Activated naive CD4-positive, alpha-beta T cell treated with Interleukin-2 at 50 U/mL for 16 hours (primary cell): ENCODE measurements around the gene TCN2.
A peak's percentile ranks its signal among the peaks of the same experiment; 100 is the strongest.
"Not testable (repeated sequence)": the region's sequence is repeated elsewhere in the genome, so short reads cannot be mapped to it uniquely, and the experiment has no call there.

Experiments used
- DNase-seq: peaks from one replicate; pipeline ENCODE4 v3.0.0-alpha.2; 2020

TCN2 gene

GRCh38 chr22:30580896-30581295 lies 26.1 kb upstream of the TCN2 start:
- no peak for DNase-seq

- no peak for DNase-seq
These were observed 24.9 kb upstream of the TCN2 start for GRCh38 chr22:30582051-30582450.

GRCh38 chr22:30582788-30583545 lies 24.0 kb upstream of the TCN2 start:
- DNase-seq, result no peak

GRCh38 chr22:30584441-30584840 lies 22.5 kb upstream of the TCN2 start:
- DNase-seq, result no peak

GRCh38 chr22:30586414-30586813 lies 20.6 kb upstream of the TCN2 start:
- no peak for DNase-seq

GRCh38 chr22:30591191-30591587 lies 15.8 kb upstream of the TCN2 start:
- peak; percentile 3 for DNase-seq

- DNase-seq, result peak; percentile 95
These were observed 15.2 kb upstream of the TCN2 start, which contains the start of gene PES1 for GRCh38 chr22:30591588-30592359. Gene PES1, minus strand, starts transcription at chr22:30591910. Its CDS starts 77 bp downstream, at chr22:30591833.

GRCh38 chr22:30592360-30592713 lies 14.6 kb upstream of the TCN2 start:
- not testable (repeated sequence) for DNase-seq

- DNase-seq, result no peak
These were observed 10.8 kb upstream of the TCN2 start for GRCh38 chr22:30596199-30596598.

- DNase-seq, result no peak
These were observed 10.1 kb upstream of the TCN2 start for GRCh38 chr22:30596886-30597285.

GRCh38 chr22:30598986-30599385 lies 8.0 kb upstream of the TCN2 start:
- DNase-seq, result no peak

- no peak for DNase-seq
These were observed 6.1 kb upstream of the TCN2 start for GRCh38 chr22:30600921-30601320.

GRCh38 chr22:30601464-30601863 lies 5.5 kb upstream of the TCN2 start:
- DNase-seq, result no peak

GRCh38 chr22:30602049-30602448 lies 4.9 kb upstream of the TCN2 start:
- DNase-seq, result peak; percentile 8

- DNase-seq, result no peak
These were observed 3.2 kb upstream of the TCN2 start for GRCh38 chr22:30603801-30604200.

GRCh38 chr22:30604723-30605122 lies 2.3 kb upstream of the TCN2 start:
- DNase-seq, result no peak

- peak; percentile 51 for DNase-seq
These were observed 1.4 kb upstream of the TCN2 start for GRCh38 chr22:30605449-30606110.

- no peak for DNase-seq
These were observed 441 bp downstream of the TCN2 start for GRCh38 chr22:30607300-30607930.

GRCh38 chr22:30607939-30608338 lies 965 bp downstream of the TCN2 start:
- no peak for DNase-seq

- DNase-seq, result no peak
These were observed 2.5 kb downstream of the TCN2 start for GRCh38 chr22:30609260-30610185.

- DNase-seq, result no peak
These were observed 3.3 kb downstream of the TCN2 start for GRCh38 chr22:30610299-30610698.

GRCh38 chr22:30611197-30611596 lies 4.2 kb downstream of the TCN2 start:
- DNase-seq, result no peak
